CD4-positive, alpha-beta T cell treated with Interleukin-17A for 1 hour (primary cell): ENCODE measurements around the gene SLC27A1.
A peak's percentile ranks its signal among the peaks of the same experiment; 100 is the strongest.
"Not testable (repeated sequence)": the region's sequence is repeated elsewhere in the genome, so short reads cannot be mapped to it uniquely, and the experiment has no call there.

ENCODE experiments used
- DNase-seq: peaks from one replicate; pipeline ENCODE4 v3.0.0-alpha.2; 2020

Gene SLC27A1

GRCh38 chr19:17511724-17512573 is 41.6 kb downstream of the SLC27A1 start:
- peak; percentile 90 for DNase-seq

GRCh38 chr19:17512574-17512939 is 42.2 kb downstream of the SLC27A1 start:
- no peak for DNase-seq

- DNase-seq, result no peak
Measured at GRCh38 chr19:17515408-17516149, 45.3 kb downstream of the SLC27A1 start.

GRCh38 chr19:17517898-17518297 is 47.6 kb downstream of the SLC27A1 start:
- DNase-seq, result no peak

- not testable (repeated sequence) for DNase-seq
Measured at GRCh38 chr19:17518654-17519053, 48.3 kb downstream of the SLC27A1 start.

- no peak for DNase-seq
Measured at GRCh38 chr19:17519967-17520366, 49.6 kb downstream of the SLC27A1 start.

- no peak for DNase-seq
Measured at GRCh38 chr19:17520865-17521264, 50.5 kb downstream of the SLC27A1 start.

- peak; percentile 54 for DNase-seq
Measured at GRCh38 chr19:17522988-17523872, 52.9 kb downstream of the SLC27A1 start.

- no peak for DNase-seq
Measured at GRCh38 chr19:17524651-17525050, 54.3 kb downstream of the SLC27A1 start.

- DNase-seq, result no peak
Measured at GRCh38 chr19:17525141-17525540, 54.8 kb downstream of the SLC27A1 start.

- no peak for DNase-seq
Measured at GRCh38 chr19:17526922-17527321, 56.6 kb downstream of the SLC27A1 start.

- DNase-seq, result no peak
Measured at GRCh38 chr19:17527326-17527725, 57.0 kb downstream of the SLC27A1 start.

GRCh38 chr19:17528610-17529009 is 58.3 kb downstream of the SLC27A1 start:
- DNase-seq, result no peak

- DNase-seq, result no peak
Measured at GRCh38 chr19:17529239-17530158, 59.2 kb downstream of the SLC27A1 start.

- no peak for DNase-seq
Measured at GRCh38 chr19:17530586-17530985, 60.3 kb downstream of the SLC27A1 start.

GRCh38 chr19:17532116-17532515 is 61.8 kb downstream of the SLC27A1 start:
- DNase-seq, result no peak

- no peak for DNase-seq
Measured at GRCh38 chr19:17532557-17532956, 62.2 kb downstream of the SLC27A1 start.

- no peak for DNase-seq
Measured at GRCh38 chr19:17534767-17535166, 64.4 kb downstream of the SLC27A1 start.

GRCh38 chr19:17536955-17537354 is 66.6 kb downstream of the SLC27A1 start:
- DNase-seq, result no peak

- DNase-seq, result peak; percentile 9
Measured at GRCh38 chr19:17538684-17539237, 68.4 kb downstream of the SLC27A1 start.

GRCh38 chr19:17539238-17540117 is 69.2 kb downstream of the SLC27A1 start:
- DNase-seq, result peak; percentile 98
